ENCODE data around the gene FSIP1.

The FSIP1 gene

DNA sequence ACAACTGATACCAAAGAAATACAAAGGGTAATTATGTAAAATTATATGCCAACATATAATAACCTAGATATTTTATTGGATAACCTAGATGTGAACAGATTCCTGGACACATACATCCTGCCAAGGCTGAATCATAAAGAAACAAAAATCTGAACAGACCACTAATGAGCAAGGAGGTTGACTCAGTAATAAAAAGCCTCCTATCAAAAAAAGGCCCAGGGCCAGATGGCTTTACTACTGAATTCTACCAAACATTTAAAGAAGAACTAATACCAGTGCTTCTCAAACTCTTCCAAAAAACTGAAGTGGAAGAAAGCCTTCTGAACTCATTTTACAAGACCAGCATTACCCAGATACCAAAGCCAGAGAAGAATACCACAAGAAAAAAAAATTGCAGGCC is 169.4 kb downstream of the FSIP1 start:
- DNase-seq = no peak

DNA sequence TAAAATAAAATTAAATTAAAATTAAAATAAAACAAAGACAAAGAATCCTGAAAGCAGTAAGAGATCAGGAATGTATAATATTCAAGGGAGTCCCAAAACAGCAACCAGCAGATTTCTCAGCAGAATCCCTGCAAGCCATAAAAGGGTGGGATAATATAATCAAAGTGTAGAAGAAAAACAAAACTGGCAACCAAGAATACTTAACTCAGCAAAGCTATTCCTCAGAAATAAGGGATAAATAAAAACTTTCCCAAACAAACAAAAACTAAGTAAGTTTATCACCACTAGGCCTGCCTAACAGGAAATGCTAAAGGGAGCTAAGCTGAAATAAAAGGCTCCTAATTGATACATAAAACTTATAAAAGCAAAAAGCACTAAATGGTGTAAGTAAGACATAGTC is 172.0 kb downstream of the FSIP1 start:
- DNase-seq = no peak

DNA sequence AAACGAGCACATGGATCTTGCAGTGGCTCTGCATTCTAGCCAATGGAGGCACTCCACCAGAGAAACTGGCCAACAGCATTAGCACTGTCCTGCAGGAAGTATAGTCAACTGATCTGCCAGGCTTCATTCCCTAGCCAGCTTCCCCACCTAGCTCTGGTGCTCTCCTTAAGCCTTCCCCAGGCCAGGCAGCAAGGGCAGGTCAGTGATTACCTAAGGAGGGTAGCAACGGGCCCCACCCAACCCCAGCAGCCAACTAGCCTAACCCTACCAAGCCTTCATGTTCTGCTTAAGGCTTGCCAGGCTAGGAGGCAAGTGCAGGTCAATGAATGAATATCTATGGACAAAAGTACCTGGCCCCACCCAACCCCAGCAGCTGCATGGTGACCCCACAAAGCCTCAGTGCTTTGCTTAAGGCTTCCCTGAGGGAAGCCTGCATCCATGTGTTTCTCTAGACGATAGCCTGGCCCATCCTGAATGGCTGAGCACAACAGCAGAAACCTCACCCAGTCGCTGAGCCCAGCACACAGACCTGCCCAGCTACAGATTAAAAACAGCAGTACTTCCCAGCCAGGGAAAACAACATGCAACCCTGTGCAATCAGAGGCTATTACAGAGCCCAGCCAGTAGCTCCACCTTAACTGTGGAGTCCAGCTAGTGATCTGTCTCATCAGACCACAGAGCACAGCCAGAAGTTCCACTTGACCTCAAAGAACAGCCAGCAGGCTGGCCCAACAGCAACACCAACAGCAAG is 173.3 kb downstream of the FSIP1 start:
- no peak for DNase-seq

DNA sequence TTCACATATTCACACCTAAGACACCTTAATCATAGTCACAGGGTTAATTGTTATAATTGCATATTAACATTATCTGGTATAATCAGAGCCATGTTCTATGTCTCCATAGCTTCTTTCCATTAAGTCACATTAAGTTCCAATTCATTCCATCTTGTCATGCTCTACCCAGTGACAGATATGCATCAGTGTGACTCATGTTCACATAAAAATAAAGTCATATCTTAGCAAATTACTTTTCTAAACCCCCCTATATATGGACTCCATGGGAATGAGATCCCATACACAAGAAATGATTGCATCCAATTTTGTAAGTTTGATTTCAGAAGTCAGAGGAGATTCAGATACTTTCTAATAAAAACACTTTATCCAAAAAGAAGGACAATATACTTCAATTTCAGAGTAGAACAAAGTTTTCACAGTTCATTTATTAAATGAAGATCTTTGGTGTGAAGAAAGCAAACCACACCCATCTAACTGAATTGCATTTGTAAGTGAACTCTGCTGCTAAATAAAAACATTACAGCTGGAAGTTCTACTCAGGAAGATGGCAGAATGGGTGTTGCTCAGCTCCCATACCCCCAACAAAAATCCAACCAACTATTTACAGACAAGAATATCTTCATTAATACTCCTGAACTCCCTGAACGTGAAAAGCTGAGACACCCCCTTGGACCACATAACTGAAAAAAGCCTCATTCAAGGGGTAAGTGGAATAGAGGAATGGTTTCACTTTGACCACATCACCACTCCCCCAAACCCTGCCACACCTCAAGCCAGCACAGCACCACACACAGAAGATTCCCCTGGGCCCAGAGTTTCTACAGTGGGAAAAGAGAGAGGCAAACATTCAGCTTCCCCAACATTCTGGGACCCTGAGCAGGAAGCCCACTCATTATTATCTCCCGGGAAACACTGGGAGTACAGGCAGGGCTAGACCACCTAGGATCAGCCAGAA is 174.2 kb downstream of the FSIP1 start:
- no peak for DNase-seq

DNA sequence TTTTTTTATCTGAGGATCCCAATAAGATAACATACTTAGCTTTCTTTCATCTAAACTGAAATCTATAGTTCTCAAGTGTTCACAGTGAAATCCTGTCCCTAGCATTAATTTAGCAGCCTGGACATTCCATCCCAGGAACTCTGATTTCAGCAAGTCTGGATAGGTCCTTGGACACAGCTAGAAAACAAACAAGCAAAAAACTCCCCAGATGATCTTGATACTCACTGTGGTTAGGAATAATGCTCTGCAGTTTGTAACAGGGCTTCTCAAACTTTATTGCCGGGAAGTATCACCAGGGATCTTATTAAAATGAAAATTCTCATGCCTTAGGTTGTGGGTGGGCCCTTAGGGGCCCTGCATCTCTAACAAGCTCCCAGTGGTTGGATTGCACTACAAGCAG is 177.5 kb downstream of the FSIP1 start:
- DNase-seq = no peak

DNA sequence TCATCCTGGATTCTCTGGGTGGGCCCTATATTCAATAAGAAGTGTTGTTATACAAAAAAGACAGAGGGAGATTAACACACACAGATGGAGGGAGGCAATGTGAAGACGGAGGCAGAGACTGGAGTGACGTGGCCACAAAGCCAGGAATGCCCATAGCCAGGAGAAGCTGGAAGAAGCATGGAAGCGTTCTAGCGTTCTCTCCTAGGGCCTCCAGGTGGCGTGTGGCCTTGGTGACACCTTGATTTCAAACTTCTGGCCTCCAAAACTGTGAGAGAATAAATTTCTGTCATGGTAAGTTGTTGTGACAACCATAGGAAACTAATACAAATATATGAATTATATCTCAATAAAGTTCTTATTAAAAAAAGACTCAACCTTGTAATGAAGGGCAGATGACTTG is 180.5 kb downstream of the FSIP1 start:
- no peak for DNase-seq

DNA sequence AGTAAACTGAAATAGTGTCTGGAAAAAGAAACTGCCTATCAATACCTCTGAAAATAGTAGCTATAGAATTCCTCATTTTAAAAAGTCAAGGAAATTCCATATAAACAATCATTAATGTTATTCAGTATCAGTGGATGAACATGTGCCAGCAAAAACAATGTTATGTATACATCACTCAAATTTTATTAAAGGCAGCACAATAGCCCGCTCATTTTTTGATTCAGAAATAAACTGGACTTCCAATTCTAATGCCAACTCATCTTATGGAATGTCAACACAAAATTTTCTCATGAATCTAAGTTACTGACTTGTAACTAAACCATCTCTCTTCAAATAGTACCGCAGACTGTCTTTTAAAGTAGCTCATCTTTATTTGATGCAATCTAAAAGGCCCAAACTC is 182.8 kb downstream of the FSIP1 start:
- no peak for DNase-seq

DNA sequence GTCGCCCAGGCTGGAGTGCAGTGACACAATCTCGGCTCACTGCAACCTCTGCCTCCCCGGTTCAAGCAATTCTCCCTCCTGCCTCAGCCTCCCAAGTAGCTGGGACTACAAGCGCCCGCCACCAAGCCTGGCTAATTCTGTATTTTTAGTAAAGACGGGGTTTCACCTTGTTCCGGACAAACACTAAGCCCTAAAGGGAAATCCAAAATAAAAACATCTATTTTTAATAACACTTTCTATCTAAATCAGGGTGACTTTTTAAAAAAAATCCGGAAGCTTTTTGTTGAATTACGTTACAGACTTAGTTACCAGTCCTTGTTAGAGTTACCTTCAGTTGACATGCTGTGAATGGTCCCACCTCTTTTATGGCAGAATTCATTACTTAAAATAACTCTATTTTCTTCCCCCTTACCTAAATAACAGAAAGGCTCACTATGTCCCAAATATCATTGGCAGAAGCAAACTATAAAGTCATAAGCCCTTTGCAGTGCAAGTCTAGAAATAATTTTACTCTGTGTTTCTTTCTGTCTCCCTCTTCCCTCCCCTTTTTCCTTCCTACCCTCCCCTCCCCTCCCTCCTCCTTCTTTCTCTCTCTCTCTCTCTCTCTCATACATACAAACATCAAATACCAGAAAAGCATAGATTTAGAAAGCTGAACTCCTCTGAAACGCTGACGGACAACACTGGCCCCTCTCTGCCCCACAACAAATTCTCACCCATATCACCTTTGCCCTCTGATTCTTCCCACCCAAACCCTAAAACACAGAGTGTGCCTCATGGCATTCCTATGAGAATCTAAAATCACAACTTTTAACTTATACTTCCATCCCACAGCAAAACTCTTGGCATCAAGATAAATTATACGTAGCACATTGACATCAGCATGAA is 183.4 kb downstream of the FSIP1 start:
- DNase-seq = no peak

DNA sequence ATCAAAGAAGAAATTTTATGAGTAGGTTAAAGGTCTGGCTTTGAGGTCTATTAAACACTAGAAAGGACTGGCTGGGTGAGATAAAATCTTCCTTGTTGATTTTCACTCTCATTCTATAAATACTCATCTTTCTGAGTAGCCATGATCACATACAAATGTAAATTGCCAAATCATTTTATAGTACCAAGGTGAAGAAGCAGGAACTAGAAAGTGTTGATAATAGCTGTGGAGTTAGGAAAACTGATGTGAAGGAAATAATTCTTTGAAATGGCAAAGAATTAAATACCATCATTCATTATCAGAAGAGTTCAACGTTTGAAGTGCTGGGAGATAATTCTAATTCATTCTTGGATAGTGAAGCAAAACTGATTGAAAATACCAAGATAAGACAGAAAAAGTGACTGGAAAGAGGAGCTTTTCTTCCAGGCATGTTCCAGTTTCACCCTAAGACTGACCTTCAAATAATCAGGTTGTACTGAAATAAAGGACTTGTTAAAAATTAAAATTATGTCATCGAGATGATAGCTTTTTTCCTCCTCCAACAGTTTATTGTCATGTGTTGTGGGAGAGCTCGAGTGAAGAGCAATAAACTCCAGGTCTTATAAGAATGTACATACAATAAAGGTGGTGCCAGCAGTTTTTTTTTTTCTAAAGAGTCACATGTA is 184.3 kb downstream of the FSIP1 start:
- no peak for DNase-seq

DNA sequence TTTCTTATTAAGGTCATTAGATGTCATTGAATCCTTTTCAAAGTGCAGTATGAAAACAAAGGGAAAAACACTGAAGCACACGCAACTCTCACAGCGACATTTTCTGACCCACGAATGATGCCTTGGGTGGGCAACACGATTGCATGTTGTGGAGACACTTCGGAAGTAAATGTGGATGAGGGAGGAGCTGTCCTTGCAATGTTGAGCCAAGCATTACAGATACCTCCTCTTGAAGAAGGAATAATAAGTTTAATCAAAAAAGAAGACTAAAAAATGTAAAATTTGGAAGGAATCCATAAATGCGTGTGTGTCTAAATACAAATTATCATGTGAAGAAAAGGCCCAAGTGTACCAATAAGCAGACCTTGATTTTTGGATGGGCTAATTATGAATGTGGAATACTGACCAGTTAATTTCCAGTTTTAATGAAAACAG is 184.9 kb downstream of the FSIP1 start:
- no peak for DNase-seq

DNA sequence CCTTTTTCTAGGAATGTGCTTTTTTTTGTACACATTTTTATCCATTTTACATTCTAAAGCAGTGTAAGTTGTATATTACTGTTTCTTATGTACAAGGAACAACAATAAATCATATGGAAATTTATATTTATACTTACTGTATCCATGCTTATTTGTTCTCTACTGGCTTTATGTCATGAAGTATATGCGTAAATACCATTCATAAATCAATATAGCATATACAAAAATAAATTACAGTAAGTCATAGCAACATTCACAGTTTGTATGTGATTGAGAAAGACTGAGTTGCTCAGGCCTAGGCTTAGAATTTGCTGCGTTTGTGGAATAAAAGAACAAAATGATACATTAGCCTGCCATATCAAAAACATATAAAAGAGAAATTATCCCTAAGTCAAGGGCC is 185.3 kb downstream of the FSIP1 start:
- DNase-seq = no peak

DNA sequence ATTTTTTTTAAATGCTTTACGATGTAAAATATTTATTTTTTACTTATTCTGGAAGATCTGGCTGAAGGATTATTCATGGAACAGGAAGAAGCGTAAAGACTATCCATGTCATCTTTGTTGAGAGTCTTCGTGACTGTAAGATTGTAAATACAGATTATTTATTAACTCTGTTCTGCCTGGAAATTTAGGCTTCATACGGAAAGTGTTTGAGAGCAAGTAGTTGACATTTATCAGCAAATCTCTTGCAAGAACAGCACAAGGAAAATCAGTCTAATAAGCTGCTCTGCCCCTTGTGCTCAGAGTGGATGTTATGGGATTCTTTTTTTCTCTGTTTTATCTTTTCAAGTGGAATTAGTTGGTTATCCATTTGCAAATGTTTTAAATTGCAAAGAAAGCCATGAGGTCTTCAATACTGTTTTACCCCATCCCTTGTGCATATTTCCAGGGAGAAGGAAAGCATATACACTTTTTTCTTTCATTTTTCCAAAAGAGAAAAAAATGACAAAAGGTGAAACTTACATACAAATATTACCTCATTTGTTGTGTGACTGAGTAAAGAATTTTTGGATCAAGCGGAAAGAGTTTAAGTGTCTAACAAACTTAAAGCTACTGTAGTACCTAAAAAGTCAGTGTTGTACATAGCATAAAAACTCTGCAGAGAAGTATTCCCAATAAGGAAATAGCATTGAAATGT is 186.1 kb downstream of the FSIP1 start:
- DNase-seq = no peak

DNA sequence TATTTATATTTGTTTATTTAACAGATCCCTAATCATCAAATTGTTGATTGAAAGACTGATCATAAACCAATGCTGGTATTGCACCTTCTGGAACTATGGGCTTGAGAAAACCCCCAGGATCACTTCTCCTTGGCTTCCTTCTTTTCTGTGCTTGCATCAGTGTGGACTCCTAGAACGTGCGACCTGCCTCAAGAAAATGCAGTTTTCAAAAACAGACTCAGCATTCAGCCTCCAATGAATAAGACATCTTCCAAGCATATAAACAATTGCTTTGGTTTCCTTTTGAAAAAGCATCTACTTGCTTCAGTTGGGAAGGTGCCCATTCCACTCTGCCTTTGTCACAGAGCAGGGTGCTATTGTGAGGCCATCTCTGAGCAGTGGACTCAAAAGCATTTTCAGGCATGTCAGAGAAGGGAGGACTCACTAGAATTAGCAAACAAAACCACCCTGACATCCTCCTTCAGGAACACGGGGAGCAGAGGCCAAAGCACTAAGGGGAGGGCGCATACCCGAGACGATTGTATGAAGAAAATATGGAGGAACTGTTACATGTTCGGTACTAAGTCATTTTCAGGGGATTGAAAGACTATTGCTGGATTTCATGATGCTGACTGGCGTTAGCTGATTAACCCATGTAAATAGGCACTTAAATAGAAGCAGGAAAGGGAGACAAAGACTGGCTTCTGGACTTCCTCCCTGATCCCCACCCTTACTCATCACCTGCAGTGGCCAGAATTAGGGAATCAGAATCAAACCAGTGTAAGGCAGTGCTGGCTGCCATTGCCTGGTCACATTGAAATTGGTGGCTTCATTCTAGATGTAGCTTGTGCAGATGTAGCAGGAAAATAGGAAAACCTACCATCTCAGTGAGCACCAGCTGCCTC is 187.1 kb downstream of the FSIP1 start:
- no peak for DNase-seq

DNA sequence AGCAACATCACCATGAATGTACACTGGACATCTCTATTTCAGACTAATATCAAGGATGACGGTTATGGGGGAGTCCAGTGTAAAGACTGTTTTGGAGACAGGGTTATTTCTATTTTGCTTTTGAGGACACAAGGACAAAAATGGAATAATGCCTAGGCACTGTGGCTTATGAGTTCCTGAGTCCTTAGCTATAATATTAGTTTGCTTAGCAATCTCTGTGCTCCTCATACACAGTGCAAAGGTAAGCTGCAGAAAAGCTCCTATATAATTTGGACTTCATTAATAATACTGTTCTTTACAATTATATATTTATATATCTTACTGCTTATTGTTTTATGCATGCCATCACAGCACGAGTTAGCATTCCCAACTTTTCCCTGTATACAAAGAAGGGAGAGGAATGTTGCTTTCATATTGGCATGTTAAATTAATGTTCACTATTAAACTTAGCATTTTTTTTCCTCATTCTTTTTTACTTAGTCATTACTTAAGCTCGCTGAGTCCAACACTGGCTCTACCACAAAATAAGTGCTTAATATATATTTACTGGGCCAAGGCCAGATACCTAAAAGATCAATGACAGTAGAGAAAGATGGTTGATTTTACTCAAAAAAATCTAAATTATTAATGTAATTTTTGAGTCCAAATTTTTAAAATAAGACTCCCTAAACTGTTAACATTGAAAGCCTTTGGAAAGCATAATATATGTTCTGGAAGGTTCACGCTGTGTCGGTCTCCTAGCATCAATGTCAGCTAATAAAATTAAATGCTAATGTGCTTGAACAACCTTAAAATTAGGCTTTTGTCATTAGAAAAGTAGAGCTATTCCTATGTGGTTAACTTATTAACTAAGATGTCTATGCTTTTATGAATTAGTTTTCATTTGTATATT is 187.9 kb downstream of the FSIP1 start:
- DNase-seq = no peak

DNA sequence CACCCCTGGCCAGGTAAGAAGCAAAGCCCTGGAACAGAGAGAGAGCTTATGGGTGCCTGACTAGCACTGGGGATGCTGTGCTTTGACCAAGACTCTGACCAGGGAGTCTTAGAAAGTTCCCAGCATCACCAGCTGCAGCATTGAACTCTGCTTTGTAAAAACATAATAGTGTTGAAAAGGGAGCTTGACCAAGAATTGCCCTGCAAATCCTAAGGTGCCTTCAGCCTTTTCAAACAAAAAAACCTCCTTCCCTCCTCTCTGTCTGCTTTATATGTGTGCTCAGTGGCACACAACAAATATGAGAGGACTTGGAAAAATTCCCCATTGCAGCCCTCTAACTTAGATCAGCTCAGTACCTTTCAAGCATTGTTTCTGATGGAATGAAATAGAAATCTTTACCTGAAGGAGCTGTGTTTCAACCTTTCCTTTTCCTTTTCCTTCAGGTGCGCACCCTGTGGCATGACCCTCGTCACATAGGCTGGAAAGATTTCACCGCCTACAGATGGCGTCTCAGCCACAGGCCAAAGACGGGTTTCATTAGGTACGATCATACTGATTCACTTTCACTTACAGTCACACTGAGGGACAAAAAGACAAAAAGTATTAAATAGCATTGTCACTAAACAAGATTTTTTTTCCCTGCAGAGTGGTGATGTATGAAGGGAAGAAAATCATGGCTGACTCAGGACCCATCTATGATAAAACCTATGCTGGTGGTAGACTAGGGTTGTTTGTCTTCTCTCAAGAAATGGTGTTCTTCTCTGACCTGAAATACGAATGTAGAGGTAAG is 188.8 kb downstream of the FSIP1 start:
- peak; percentile 65 for DNase-seq

DNA sequence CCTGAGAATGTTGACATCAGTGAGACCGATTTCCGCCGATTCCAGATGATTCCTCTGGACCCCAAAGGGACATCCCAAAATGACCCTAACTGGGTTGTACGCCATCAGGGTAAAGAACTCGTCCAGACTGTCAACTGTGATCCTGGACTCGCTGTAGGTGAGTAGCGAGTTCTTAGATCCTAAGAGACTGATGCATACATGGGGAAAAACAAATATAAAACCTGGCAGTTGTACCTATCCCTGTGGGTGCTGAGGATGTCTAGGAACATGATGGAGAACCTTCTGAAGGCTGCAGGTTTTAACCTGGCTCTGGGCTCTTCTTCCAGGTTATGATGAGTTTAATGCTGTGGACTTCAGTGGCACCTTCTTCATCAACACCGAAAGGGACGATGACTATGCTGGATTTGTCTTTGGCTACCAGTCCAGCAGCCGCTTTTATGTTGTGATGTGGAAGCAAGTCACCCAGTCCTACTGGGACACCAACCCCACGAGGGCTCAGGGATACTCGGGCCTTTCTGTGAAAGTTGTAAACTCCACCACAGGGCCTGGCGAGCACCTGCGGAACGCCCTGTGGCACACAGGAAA is 189.5 kb downstream of the FSIP1 start:
- DNase-seq = no peak

DNA sequence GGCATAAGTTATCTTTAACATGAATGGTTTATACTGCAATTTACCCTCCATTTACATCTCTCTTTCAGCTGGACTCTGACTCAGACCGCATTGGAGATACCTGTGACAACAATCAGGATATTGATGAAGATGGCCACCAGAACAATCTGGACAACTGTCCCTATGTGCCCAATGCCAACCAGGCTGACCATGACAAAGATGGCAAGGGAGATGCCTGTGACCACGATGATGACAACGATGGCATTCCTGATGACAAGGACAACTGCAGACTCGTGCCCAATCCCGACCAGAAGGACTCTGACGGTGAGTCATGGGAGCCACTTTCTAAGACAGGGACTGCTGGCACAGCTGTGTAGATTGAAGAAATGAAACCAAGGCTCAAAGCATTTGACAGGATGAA is 190.1 kb downstream of the FSIP1 start:
- no peak for DNase-seq

DNA sequence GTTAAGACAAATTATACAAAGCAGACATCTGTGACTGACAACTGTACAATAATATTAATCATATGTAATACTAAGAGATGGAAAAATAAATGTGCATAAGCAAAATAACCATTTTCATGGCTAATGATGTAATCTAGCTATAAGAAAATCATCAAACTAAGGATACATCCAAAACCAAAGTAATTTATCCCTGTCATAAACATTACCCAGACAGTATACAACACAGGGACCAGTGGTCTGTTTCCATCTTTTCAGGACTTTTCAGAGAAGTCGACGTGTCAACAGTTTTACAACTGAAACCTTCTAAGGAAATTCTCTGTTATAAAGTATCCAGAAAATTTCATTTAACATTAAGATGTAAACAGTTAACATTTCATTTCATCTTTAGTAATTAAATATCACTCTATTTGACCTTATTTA is 190.7 kb downstream of the FSIP1 start:
- DNase-seq = no peak

Measured in CD4-positive, alpha-beta T cell treated with Interleukin-10 for 1 hour (primary cell).